Measurements from ENCODE around the gene OR2J2.

DNA sequence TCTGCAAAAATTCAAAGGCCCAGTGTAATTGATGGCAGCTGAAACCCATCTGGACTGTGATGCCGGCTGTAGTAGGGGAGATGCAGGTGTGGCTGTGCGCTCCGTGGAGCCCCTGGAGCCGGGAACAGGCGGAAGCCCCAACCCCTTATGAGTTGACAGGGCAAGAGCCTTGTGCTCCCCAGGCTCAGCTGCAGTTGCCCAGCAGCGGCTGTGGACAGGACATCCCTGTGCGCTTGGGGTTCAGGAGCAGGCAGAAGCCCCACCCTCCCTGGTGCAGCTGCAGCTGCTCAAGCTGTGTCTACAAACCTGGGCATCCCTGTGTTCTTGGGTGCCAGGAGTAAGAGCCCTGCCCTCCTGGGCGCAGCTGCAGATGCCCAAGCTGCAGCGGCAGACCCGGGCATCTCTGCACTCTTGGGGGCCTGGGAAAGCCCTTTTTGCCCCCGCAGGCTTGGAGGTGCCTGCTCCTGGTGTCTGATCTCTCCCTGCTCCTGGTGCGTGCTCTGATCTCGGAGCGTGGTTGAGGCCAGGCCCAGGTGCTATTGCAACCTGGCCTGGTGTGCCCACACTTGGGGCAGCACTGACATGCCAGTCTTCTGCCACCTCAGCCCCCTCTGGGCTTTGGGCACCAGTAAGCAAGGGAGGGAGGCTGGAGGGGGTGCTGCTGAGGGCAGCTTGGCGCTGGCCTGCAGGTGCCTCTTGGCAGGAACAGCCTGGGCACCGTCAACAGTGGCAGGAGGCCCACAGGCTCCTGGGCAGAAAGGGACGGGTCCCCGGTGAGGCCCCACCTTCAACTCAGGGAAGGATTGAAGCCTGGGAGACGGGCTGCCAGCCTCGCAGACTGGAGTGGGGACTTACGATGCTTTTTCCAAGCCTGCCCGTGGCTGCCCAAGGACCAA is 30.3 kb downstream of the OR2J2 start:
- TF ChIP-seq, protein P1, sequence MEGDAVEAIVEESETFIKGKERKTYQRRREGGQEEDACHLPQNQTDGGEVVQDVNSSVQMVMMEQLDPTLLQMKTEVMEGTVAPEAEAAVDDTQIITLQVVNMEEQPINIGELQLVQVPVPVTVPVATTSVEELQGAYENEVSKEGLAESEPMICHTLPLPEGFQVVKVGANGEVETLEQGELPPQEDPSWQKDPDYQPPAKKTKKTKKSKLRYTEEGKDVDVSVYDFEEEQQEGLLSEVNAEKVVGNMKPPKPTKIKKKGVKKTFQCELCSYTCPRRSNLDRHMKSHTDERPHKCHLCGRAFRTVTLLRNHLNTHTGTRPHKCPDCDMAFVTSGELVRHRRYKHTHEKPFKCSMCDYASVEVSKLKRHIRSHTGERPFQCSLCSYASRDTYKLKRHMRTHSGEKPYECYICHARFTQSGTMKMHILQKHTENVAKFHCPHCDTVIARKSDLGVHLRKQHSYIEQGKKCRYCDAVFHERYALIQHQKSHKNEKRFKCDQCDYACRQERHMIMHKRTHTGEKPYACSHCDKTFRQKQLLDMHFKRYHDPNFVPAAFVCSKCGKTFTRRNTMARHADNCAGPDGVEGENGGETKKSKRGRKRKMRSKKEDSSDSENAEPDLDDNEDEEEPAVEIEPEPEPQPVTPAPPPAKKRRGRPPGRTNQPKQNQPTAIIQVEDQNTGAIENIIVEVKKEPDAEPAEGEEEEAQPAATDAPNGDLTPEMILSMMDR (IDR thresholded peaks at IDR 0.05): no peak
- TF ChIP-seq POLR2A (IDR thresholded peaks at IDR 0.05): no peak

Data from Peyer's patch (tissue), 4 donors.